Activated CD8-positive, alpha-beta memory T cell treated with anti-CD3 and anti-CD28 coated beads, Interleukin-2, amount 10 ng/mL, durations not matched to agents 7 days and 5 days (primary cell): ENCODE results near the gene AP3B1. TPM values are rescaled to one million over a fixed set of nuclear protein-coding genes. Genes with fewer than 3 reads are reported as not detected.
"Not testable (repeated sequence)": the region's sequence is repeated elsewhere in the genome, so short reads cannot be mapped to it uniquely, and the experiment has no call there.

ENCODE experiments used
- ATAC-seq: fragments of 150-1000 bp; cut with Tn5 transposase; one replicate; pipeline ENCODE4 v1.10.0; 2021; ENCODE audit warnings: moderate library complexity
- CTCF ChIA-PET: fragments of 350-600 bp; sonication (Branson Sonifier 250); formaldehyde crosslinking; loops from one replicate; lab custom pipeline; 2021; ENCODE audit warnings: antibody characterized with exemption; lab: Charles Lee
- DNase-seq: peaks from one replicate; pipeline ENCODE4 v3.0.0-alpha.2; 2020
- H3K27ac Mint-ChIP-seq: one replicate; pipeline ENCODE4 v1.8.0; 2021; ENCODE audit warnings: mild to moderate bottlenecking, mixed read lengths
- H3K27me3 Mint-ChIP-seq: one replicate; pipeline ENCODE4 v1.8.0; 2021; ENCODE audit warnings: mixed read lengths
- H3K36me3 Mint-ChIP-seq: one replicate; pipeline ENCODE4 v1.8.0; 2021; ENCODE audit warnings: mild to moderate bottlenecking, mixed read lengths
- H3K4me1 Mint-ChIP-seq: one replicate; pipeline ENCODE4 v1.8.0; 2021; ENCODE audit warnings: mixed read lengths
- H3K4me3 Mint-ChIP-seq: one replicate; pipeline ENCODE4 v1.8.0; 2021; ENCODE audit warnings: mild to moderate bottlenecking, moderate library complexity, mixed read lengths
- H3K9me3 Mint-ChIP-seq: one replicate; pipeline ENCODE4 v1.8.0; 2022; ENCODE audit warnings: low read depth, mixed read lengths
- total RNA-seq, 2 experiments: library from RNA; stranded (reverse); gene quantifications; one replicate each; pipeline ENCODE4 v1.2.3, GENCODE V29; 2021

AP3B1 gene
- total RNA-seq, 2 experiments from 2014 or later: 47.0 to 48.8 TPM

DNA sequence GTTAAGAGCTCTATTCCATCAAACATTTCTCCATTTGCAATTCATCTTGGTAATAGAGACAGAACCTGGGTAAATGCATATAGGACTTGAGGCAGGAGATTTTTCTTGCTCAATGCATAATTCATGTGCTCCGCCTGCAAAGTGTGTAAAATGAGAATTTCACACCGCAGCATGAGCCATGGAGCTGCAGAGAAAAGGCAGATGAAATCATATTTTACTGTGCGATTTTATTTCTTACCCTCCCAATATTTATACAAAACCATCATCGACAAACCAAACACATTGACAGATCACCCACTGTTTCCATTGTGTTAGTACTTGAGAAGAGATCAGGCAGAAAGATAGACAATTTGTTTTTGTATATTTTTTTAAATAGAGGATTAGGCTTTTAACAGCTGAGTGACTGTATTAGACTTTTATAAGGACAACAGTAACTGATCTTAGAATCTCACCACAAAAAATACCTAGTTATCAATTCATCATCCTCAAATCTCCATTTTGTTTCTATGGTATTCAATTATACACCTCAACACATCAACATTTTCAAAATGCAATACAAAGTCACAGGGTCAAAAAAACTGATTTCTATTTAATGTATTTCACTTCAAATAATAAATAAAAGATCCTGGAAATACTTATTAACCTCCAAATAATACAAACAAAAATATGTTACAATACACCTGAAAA lies 191.1 kb downstream of the AP3B1 start:
- ATAC-seq (no peak), DNase-seq (no peak)
- H3K36me3 Mint-ChIP-seq: peaks cover 34% of the 10 kb centered on the region
- H3K27me3 Mint-ChIP-seq: no peaks in the 10 kb centered on the region
- CTCF ChIA-PET: no interaction called here
- no peak overlapping the region for H3K4me3 Mint-ChIP-seq
- H3K4me1 Mint-ChIP-seq: no peaks in the 10 kb centered on the region
- H3K27ac Mint-ChIP-seq: no peak overlapping the region
- H3K9me3 Mint-ChIP-seq: no peaks in the 10 kb centered on the region

DNA sequence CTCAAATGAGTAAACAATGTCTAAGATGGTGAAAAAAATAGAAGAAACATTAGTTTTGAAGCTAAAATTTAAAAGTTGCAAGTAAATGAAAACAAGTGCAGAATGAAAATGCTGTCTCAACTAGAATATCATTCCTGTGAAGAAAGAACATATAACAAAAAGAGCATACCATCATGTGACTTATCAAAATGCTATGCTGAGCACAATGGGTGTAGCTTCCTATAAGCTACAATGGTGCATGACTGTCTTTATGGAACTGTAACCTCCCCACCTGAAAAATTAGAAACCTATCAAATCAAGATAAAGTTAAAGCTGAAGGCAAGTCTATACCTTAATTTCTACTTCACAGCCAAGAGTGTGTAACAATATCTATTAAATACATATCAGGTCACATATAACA lies 192.0 kb downstream of the AP3B1 start:
- no peak overlapping the region for H3K27ac Mint-ChIP-seq

DNA sequence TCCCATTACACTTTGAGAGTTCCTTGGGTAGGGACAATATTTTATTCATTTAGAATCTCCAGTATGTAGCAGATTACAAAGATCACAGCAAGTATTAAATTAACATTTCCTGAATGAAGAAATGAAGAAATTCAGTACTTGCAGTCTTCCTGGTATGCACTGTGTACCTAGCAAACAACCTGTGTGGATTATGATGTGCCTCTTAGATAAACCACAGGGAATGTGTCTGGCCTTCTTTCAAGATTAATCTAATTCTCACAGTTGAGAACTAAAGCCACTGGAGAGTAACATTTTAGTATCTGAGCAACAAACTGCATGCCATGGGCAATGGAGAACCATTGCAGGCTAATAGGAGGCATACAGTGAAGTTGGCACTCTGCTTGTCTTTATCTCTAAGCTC lies 199.4 kb downstream of the AP3B1 start:
- Mint-ChIP-seq H3K4me3 (no peak overlapping the region), H3K27me3 (no peaks in the 10 kb centered on the region), H3K27ac (no peak overlapping the region), H3K4me1 (no peaks in the 10 kb centered on the region), H3K9me3 (no peaks in the 10 kb centered on the region), H3K36me3 (peaks cover 43% of the 10 kb centered on the region)
- ATAC-seq (no peak), DNase-seq (no peak)
- CTCF ChIA-PET: no interaction called here

More for the DNA sequence above, 192.0 kb downstream of the AP3B1 start:
- no peak for ATAC-seq
- Mint-ChIP-seq H3K27me3 (no peaks in the 10 kb centered on the region), H3K9me3 (no peaks in the 10 kb centered on the region), H3K4me3 (no peak overlapping the region), H3K36me3 (peaks cover 32% of the 10 kb centered on the region), H3K4me1 (no peaks in the 10 kb centered on the region)
- CTCF ChIA-PET: no interaction called here
- DNase-seq: no peak

DNA sequence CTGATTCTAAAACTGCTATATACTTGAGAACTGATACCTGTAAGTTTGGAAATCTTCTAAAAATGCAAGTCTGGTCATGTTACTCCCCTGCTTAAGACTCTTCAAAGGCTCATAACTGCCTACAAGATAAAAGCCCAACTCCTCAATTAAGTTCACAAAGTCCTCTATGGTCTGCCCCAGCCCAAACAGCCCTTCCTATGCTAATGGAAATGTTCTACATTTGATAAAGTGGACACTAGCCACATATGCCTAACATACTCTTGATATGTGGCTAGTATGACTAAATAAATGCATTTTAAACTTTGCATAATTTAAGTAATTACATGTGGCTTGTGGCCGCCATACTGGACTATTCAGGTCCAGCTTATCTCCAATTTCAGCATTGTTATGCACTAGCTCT lies 204.5 kb downstream of the AP3B1 start:
- H3K36me3 Mint-ChIP-seq: peaks cover 32% of the 10 kb centered on the region

DNA sequence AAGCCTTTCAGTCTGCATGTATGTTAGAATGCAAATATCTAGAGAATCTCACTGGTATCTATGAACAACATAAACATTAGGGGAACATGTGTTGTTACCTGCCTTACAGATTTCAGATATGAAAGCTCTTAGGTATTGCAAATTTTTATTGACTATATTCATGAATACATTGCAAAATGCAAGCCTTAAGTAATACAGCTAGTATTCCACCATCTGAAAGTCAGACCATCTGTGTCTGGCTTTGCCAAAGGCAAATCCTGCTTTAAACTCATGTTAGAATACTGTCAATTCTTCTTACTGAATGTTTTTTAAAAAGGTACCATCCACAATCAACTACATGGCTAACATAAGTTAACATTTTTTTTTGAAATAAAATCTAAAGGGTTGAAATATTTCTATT lies 215.6 kb downstream of the AP3B1 start:
- Mint-ChIP-seq H3K27me3 (no peaks in the 10 kb centered on the region), H3K27ac (no peak overlapping the region), H3K4me1 (no peaks in the 10 kb centered on the region), H3K4me3 (no peak overlapping the region), H3K36me3 (peaks cover 29% of the 10 kb centered on the region), H3K9me3 (no peaks in the 10 kb centered on the region)
- no peak for DNase-seq
- CTCF ChIA-PET: interaction anchor here (0.6 to 1.1 kb wide), 2 partner anchors 15 to 55 kb away, joined by 3 read pairs; no protein-coding TSS in a partner anchor
- no peak for ATAC-seq

More for the DNA sequence above, 204.5 kb downstream of the AP3B1 start:
- DNase-seq: no peak
- H3K27ac Mint-ChIP-seq: no peak overlapping the region
- no peaks in the 10 kb centered on the region for H3K27me3 Mint-ChIP-seq
- H3K9me3 Mint-ChIP-seq: no peaks in the 10 kb centered on the region
- H3K4me1 Mint-ChIP-seq: peaks cover 3% of the 10 kb centered on the region
- ATAC-seq: no peak
- CTCF ChIA-PET: no interaction called here
- H3K4me3 Mint-ChIP-seq: no peak overlapping the region

DNA sequence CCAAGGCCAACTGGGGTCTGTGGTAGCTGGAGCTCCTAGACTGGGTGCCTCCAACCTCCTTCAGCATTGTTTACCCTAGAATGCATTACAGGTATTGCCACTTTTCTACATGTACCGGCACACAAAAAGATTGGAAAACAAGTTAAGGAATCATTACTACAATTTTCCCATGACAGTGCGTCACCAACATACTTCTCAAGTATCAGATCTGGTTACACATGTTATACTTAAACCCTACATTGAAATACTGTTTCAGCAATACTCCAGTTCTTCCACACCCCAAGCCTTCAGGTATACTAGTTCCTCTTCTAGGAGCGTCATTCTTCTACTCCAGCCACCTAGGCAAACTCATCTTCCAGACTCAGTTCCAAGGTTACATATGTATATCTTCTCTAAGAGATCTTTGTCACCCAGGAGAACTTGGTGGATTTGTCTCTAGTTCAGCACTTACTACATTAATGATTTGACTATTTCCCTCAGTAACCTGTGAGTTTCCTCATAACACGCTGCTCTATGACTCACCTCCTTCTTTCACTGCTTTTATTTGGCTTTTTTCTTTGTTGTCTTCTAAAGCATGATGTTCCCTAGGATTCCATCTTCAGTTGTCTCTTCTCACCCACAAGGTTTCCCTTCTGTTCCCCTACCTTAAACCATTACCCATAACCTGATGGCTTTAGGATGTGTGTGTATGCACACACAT lies 217.0 kb downstream of the AP3B1 start:
- Mint-ChIP-seq H3K4me1 (no peaks in the 10 kb centered on the region), H3K4me3 (no peak overlapping the region), H3K9me3 (no peaks in the 10 kb centered on the region), H3K27ac (no peak overlapping the region), H3K27me3 (no peaks in the 10 kb centered on the region), H3K36me3 (peaks cover 27% of the 10 kb centered on the region)
- CTCF ChIA-PET: no interaction called here
- ATAC-seq (no peak), DNase-seq (no peak)

DNA sequence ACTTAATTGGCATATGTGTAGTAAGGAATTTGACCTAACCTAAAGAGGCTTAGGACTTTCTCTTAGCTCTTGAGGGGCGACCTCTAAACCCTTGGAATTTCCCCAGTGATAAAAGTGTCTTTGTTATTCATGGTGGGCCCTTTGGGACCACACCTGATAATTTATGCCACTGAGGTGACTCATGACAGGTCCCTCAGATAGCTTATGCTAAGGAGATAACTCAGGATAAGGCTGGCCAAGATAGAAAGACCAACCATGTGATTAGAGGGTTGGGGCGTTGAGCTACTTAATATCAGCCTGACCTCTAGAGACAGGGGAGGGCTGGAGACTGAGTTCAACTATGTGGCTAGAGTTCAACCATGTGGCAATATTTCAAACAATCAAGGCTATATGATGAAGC lies 218.1 kb downstream of the AP3B1 start:
- Mint-ChIP-seq H3K27me3 (no peaks in the 10 kb centered on the region), H3K27ac (no peak overlapping the region), H3K9me3 (no peaks in the 10 kb centered on the region), H3K4me3 (no peak overlapping the region), H3K36me3 (peaks cover 23% of the 10 kb centered on the region), H3K4me1 (no peaks in the 10 kb centered on the region)
- ATAC-seq: no peak
- CTCF ChIA-PET: no interaction called here
- DNase-seq: no peak

DNA sequence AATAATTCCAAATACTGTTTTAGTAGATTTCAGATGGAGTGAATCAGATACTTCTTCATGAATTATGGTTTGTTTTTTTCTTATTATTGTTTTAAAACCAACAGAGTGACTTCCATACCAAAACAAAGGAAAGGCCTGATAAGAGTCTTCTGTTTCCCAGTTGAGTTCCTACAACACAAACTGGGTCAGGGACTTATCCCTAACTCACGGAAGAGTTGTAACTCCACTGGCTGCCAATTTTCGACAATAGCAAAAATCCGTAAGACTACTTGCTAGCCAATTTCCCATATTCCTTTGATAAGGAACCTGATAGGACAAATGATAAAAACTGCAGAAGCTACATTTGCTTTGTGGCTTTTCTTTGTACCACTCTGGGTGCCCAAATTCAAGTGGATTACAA lies 219.2 kb downstream of the AP3B1 start:
- DNase-seq (no peak), ATAC-seq (no peak)
- Mint-ChIP-seq H3K4me1 (no peaks in the 10 kb centered on the region), H3K36me3 (peaks cover 28% of the 10 kb centered on the region), H3K9me3 (no peaks in the 10 kb centered on the region), H3K27ac (no peak overlapping the region), H3K27me3 (no peaks in the 10 kb centered on the region), H3K4me3 (no peak overlapping the region)
- CTCF ChIA-PET: no interaction called here

DNA sequence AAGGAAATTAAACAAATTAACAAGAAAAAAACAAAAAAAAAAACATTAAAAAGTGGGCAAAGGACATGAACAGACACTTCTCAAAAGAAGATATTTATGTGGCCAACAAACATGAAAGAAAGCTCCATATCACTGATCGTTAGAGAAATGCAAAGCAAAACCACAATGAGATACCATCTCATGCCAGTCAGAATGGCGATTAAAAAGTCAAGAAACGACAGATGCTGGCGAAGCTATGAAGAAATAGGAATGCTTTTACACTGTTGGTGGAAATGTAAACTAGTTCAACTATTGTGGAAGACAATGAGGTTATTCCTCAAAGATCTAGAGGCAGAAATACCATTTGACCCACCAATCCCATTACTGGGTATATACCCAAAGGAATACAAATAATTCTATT lies 223.8 kb downstream of the AP3B1 start:
- H3K4me3 Mint-ChIP-seq, CTCF ChIA-PET, H3K27me3 Mint-ChIP-seq, DNase-seq, ATAC-seq, H3K27ac Mint-ChIP-seq, H3K4me1 Mint-ChIP-seq: not testable (repeated sequence)
- peaks cover 48% of the 10 kb centered on the region for H3K36me3 Mint-ChIP-seq
- H3K9me3 Mint-ChIP-seq: peaks cover 14% of the 10 kb centered on the region

DNA sequence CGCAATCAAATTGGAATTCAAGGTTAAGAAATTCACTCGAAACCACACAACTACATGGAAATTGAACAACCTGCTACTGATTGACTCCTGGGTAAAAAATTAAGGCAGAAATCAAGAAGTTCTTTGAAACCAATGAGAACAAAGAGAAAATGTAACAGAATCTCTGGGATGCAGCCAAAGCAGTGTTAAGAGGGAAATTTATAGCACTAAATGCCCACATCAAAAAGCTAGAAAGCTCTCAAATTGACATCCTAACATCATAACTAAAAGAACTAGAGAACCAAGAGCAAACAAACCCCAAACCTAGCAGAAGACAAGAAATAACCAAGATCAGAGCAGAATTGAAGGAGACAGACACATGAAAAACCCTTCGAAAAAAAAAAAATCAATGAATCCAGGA lies 226.9 kb downstream of the AP3B1 start:
- ATAC-seq, CTCF ChIA-PET, DNase-seq, H3K4me1 Mint-ChIP-seq, H3K27me3 Mint-ChIP-seq, H3K27ac Mint-ChIP-seq, H3K4me3 Mint-ChIP-seq: not testable (repeated sequence)
- H3K9me3 Mint-ChIP-seq: peaks cover 14% of the 10 kb centered on the region
- H3K36me3 Mint-ChIP-seq: peaks cover 43% of the 10 kb centered on the region

DNA sequence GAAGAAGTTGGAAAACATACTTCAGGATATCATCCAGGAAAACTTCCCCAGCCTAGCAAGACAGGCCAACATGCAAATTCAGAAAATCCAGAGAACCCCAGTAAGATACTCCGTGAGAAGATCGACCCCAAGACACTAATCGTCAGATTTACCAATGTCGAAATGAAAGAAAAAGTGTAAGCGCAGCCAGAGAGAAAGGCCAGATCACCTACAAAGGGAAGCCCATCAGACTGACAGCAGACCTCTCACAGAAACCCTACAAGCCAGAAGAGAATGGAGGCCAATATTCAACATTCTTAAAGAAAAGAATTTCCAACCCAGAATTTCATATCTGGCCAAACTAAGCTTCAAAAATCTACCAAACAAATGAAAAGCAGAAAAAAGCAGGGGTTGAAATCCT lies 227.8 kb downstream of the AP3B1 start:
- CTCF ChIA-PET, H3K27ac Mint-ChIP-seq, H3K4me3 Mint-ChIP-seq, H3K27me3 Mint-ChIP-seq, DNase-seq, ATAC-seq, H3K4me1 Mint-ChIP-seq: not testable (repeated sequence)
- peaks cover 14% of the 10 kb centered on the region for H3K9me3 Mint-ChIP-seq
- peaks cover 41% of the 10 kb centered on the region for H3K36me3 Mint-ChIP-seq

DNA sequence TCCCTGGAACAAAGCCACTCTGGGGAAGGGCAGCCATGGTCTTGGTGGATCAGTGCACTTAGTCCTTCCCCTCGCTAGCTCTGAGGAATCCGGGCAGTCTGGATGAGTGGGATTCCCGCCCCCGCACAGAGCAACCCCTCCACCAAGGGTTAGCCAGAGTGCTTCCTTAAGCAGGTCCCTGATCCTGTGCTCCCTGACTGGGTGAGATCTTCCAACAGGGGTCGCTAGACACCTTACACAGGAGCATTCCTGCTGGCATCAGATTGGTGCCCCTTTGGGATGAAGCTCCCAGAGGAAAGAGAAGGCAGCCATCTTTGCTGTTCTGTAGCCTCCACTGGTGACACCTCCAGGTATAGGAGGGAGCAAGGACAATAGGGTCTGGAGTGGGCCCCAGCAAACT lies 228.8 kb downstream of the AP3B1 start:
- Mint-ChIP-seq H3K4me1 (no peaks in the 10 kb centered on the region), H3K4me3 (no peak overlapping the region), H3K9me3 (peaks cover 14% of the 10 kb centered on the region), H3K27ac (no peak overlapping the region), H3K27me3 (no peaks in the 10 kb centered on the region), H3K36me3 (peaks cover 37% of the 10 kb centered on the region)
- ATAC-seq (no peak), DNase-seq (no peak)
- CTCF ChIA-PET: no interaction called here

DNA sequence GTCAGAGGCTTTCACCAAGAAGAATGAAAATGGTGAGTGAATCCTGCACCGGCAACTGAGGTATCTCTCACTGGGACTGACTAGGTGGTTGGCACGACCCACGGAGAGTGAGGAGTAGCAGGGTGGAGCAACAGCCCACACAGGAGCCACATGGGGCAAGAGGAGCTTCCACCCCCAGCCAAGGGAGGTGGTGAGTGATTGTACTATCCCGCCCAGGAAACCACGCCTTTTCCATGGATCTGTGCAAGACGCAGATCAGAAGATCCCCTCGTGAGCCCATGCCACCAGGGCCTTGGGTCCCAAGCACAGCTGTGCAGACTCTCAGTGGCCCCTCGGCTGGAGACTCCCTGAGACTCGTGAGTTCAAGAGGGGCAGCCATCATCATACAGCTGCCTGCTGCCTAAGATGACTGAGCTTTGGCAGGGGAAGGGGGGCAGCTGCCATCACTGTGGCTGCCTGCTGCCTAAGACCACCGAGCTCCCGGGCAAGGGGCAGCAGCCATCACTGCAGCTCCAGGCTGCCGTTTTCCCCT lies 229.5 kb downstream of the AP3B1 start:
- peaks cover 14% of the 10 kb centered on the region for H3K9me3 Mint-ChIP-seq
- no peak overlapping the region for H3K27ac Mint-ChIP-seq
- H3K4me3 Mint-ChIP-seq: no peak overlapping the region
- CTCF ChIA-PET: no interaction called here
- ATAC-seq (no peak), DNase-seq (no peak)
- H3K36me3 Mint-ChIP-seq: peaks cover 32% of the 10 kb centered on the region
- H3K4me1 Mint-ChIP-seq: no peaks in the 10 kb centered on the region
- H3K27me3 Mint-ChIP-seq: no peaks in the 10 kb centered on the region

DNA sequence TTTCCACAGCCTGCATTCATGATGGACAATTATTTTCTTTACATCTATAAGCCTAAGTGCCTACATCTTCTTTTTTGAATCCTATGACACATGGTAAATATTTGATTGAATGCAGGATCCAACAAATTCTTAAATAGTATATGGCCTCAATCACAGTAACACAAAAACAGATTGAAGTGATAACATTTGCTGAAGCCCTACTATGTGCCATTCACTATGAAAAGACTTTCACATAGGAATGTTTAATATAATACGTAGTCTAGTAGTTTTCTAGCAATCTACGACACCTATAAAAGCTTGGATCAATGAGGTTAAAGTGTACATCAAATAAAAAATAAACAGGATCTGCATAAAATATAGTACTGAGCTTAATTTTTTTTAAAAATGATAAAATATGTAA lies 231.0 kb downstream of the AP3B1 start:
- H3K27me3 Mint-ChIP-seq: no peaks in the 10 kb centered on the region
- H3K27ac Mint-ChIP-seq: no peak overlapping the region
- DNase-seq (no peak), ATAC-seq (no peak)
- peaks cover 12% of the 10 kb centered on the region for H3K9me3 Mint-ChIP-seq
- CTCF ChIA-PET: interaction anchor here (0.9 kb wide), 1 partner anchor 15 kb away, joined by 3 read pairs; no protein-coding TSS in a partner anchor
- peaks cover 21% of the 10 kb centered on the region for H3K36me3 Mint-ChIP-seq
- H3K4me1 Mint-ChIP-seq: no peaks in the 10 kb centered on the region
- no peak overlapping the region for H3K4me3 Mint-ChIP-seq
